Dendritic cell treated with granulocyte-macrophage colony-stimulating factor and Interleukin-4, amounts not matched to agents 40 ng/mL and 50 ng/mL, for 4 days (primary cell): ENCODE results near the gene HRNR.

ENCODE experiments used
- H3K27ac Mint-ChIP-seq: one replicate; pipeline ENCODE4 v1.8.0; 2022; ENCODE audit warnings: mild to moderate bottlenecking, mixed read lengths
- H3K27me3 Mint-ChIP-seq: one replicate; pipeline ENCODE4 v1.8.0; 2022; ENCODE audit warnings: mild to moderate bottlenecking, mixed read lengths
- H3K36me3 Mint-ChIP-seq: one replicate; pipeline ENCODE4 v1.8.0; 2022; ENCODE audit warnings: low read depth, mixed read lengths
- H3K4me1 Mint-ChIP-seq: one replicate; pipeline ENCODE4 v1.8.0; 2022; ENCODE audit warnings: low read depth, mixed read lengths
- H3K4me3 Mint-ChIP-seq: one replicate; pipeline ENCODE4 v1.8.0; 2022; ENCODE audit warnings: mild to moderate bottlenecking, moderate library complexity, mixed read lengths
- H3K9me3 Mint-ChIP-seq: one replicate; pipeline ENCODE4 v1.8.0; 2022; ENCODE audit warnings: mixed read lengths
- intact Hi-C: fragments of 100-400 bp; cut with micrococcal nuclease; formaldehyde crosslinking; loops from one replicate; pipeline ENCODE4 v1.15.0; 2022

HRNR gene

DNA sequence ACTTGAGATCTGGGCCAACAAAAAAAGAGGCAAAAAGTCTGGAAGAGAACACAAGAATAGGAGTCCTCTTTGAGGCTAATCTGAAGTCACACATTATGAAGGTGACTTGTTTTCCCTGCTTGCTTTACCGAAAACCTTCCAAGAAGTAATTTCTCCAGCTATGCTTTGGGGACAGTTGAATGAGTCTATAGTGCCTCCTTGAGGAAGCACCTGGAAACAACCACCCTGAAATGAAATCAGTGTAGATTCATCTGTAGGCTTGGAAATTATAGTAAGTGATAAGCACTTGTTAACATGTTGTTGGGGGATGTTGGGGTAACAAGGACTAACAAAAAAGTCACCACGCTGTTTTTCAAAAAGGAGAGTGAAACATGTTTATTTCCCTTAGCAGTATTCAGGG, 41.6 kb downstream of the HRNR start:
- H3K9me3 Mint-ChIP-seq = no peaks in the 10 kb centered on the region
- no peaks in the 10 kb centered on the region for H3K4me1 Mint-ChIP-seq
- H3K36me3 Mint-ChIP-seq = no peaks in the 10 kb centered on the region
- peaks cover 7% of the 10 kb centered on the region for H3K27me3 Mint-ChIP-seq
- no peak overlapping the region for H3K4me3 Mint-ChIP-seq
- intact Hi-C loops = loop anchor here (1.0 kb wide), 1 partner anchor 40 kb away; no protein-coding TSS in a partner anchor
- no peak overlapping the region for H3K27ac Mint-ChIP-seq

GRCh38 chr1:152179566-152179965, 44.4 kb downstream of the HRNR start:
- intact Hi-C loops = no loop called here
- no peaks in the 10 kb centered on the region for H3K36me3 Mint-ChIP-seq
- peaks cover 4% of the 10 kb centered on the region for H3K27me3 Mint-ChIP-seq
- H3K27ac Mint-ChIP-seq = no peak overlapping the region
- H3K9me3 Mint-ChIP-seq = no peaks in the 10 kb centered on the region
- H3K4me1 Mint-ChIP-seq = no peaks in the 10 kb centered on the region
- H3K4me3 Mint-ChIP-seq = no peak overlapping the region

- Mint-ChIP-seq H3K4me3 (no peak overlapping the region), H3K4me1 (peaks cover 87% of the 10 kb centered on the region), H3K27me3 (no peaks in the 10 kb centered on the region)
Observed at GRCh38 chr1:152170287-152170905, 53.6 kb downstream of the HRNR start.

GRCh38 chr1:152169366-152170025, 54.5 kb downstream of the HRNR start:
- peaks cover 96% of the 10 kb centered on the region for H3K4me1 Mint-ChIP-seq
- no peaks in the 10 kb centered on the region for H3K36me3 Mint-ChIP-seq
- no peaks in the 10 kb centered on the region for H3K27me3 Mint-ChIP-seq
- H3K27ac Mint-ChIP-seq = peak overlapping the region; percentile 47
- H3K9me3 Mint-ChIP-seq = no peaks in the 10 kb centered on the region
- no peak overlapping the region for H3K4me3 Mint-ChIP-seq
- intact Hi-C loops = no loop called here

More at GRCh38 chr1:152170287-152170905, 53.6 kb downstream of the HRNR start:
- intact Hi-C loops = no loop called here
- no peaks in the 10 kb centered on the region for H3K36me3 Mint-ChIP-seq
- no peaks in the 10 kb centered on the region for H3K9me3 Mint-ChIP-seq
- H3K27ac Mint-ChIP-seq = peak overlapping the region; percentile 47

- no peaks in the 10 kb centered on the region for H3K36me3 Mint-ChIP-seq
- peaks cover 99% of the 10 kb centered on the region for H3K4me1 Mint-ChIP-seq
- intact Hi-C loops = no loop called here
- H3K27ac Mint-ChIP-seq = no peak overlapping the region
- H3K4me3 Mint-ChIP-seq = no peak overlapping the region
- no peaks in the 10 kb centered on the region for H3K9me3 Mint-ChIP-seq
- no peaks in the 10 kb centered on the region for H3K27me3 Mint-ChIP-seq
Observed at GRCh38 chr1:152168535-152168868, 55.5 kb downstream of the HRNR start.

- no peak overlapping the region for H3K4me3 Mint-ChIP-seq
- intact Hi-C loops = no loop called here
- no peaks in the 10 kb centered on the region for H3K9me3 Mint-ChIP-seq
- peaks cover 98% of the 10 kb centered on the region for H3K4me1 Mint-ChIP-seq
- H3K27ac Mint-ChIP-seq = peak overlapping the region; percentile 23
- no peaks in the 10 kb centered on the region for H3K36me3 Mint-ChIP-seq
- H3K27me3 Mint-ChIP-seq = no peaks in the 10 kb centered on the region
Observed at GRCh38 chr1:152167835-152168534, 56.0 kb downstream of the HRNR start.

- no peaks in the 10 kb centered on the region for H3K9me3 Mint-ChIP-seq
- intact Hi-C loops = no loop called here
- no peak overlapping the region for H3K4me3 Mint-ChIP-seq
- H3K36me3 Mint-ChIP-seq = no peaks in the 10 kb centered on the region
- peaks cover 96% of the 10 kb centered on the region for H3K4me1 Mint-ChIP-seq
- no peaks in the 10 kb centered on the region for H3K27me3 Mint-ChIP-seq
- peak overlapping the region; percentile 86 for H3K27ac Mint-ChIP-seq
Observed at GRCh38 chr1:152166966-152167365, 57.0 kb downstream of the HRNR start.

DNA sequence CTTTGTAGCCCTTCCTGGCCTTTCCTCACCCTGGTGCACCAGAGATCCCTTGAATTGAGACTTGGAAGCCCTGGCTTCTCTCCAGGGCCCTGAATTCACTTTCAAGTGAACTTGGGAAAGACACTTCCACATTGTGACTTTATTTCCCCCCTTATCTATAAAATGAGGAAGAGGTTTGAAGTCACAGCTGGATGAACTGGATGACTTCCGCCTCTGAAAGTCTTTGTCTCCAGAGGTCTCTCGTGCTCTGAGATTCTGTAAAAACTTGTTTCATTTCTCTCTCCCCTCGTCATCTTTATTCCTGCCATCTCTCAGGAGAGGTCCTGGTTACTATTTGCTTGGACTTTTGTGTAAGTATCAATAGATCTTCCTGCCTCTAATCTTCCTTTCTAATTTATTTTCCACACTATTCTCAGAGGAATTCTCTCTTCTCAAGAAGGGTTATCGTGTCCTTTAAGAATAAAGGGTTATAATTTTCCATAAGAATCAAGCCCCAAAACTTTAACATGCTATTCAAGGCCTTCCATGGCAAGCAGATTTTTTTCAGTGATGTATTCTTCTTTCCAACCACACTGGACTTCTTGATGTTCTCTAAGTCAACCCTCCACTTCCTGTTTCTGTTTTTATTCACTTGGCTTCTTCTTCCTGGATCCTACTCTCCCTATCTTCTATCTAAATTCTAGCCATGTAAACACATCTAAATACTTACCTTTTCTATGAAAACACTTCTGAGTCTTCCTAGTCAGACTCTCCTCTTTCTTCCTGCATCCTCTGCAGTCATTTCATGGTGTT, 58.5 kb downstream of the HRNR start:
- no peaks in the 10 kb centered on the region for H3K36me3 Mint-ChIP-seq
- H3K4me3 Mint-ChIP-seq = peak overlapping the region; percentile 18
- intact Hi-C loops = no loop called here
- no peaks in the 10 kb centered on the region for H3K9me3 Mint-ChIP-seq
- H3K27me3 Mint-ChIP-seq = no peaks in the 10 kb centered on the region
- peaks cover 92% of the 10 kb centered on the region for H3K4me1 Mint-ChIP-seq
- H3K27ac Mint-ChIP-seq = peak overlapping the region; percentile 86

DNA sequence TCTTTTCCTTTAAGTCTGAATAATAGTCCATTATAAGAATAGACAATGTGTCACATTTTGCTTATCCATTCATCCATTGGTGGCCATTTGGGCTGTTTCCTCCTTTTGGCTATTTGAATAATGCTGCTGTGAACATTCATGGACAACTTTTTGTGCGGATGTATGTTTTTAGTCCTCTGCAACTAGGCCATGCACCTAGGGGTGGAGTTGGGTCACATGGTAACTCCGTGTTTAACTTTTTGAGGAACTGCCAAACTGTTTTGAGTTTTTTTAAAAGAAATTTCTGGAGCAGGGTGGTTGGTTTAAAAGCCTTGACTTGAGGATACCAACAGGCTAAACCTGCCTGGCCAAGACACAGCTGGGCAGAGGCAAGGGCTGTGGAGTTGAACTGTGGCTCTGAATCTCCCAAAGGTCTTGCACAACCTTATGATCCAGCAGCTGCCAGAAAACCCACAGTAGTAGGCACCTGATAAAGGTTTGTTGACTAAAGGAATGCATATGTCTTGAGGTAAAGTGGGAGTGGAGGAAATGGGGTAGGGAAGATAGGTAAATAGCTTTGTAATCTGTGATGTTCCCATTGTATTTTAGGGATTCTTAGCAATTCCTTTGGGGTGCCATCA, 59.4 kb downstream of the HRNR start:
- Mint-ChIP-seq H3K27ac (peak overlapping the region; percentile 86), H3K27me3 (no peaks in the 10 kb centered on the region), H3K36me3 (no peaks in the 10 kb centered on the region), H3K9me3 (no peaks in the 10 kb centered on the region), H3K4me1 (peaks cover 92% of the 10 kb centered on the region), H3K4me3 (no peak overlapping the region)
- intact Hi-C loops = no loop called here

DNA sequence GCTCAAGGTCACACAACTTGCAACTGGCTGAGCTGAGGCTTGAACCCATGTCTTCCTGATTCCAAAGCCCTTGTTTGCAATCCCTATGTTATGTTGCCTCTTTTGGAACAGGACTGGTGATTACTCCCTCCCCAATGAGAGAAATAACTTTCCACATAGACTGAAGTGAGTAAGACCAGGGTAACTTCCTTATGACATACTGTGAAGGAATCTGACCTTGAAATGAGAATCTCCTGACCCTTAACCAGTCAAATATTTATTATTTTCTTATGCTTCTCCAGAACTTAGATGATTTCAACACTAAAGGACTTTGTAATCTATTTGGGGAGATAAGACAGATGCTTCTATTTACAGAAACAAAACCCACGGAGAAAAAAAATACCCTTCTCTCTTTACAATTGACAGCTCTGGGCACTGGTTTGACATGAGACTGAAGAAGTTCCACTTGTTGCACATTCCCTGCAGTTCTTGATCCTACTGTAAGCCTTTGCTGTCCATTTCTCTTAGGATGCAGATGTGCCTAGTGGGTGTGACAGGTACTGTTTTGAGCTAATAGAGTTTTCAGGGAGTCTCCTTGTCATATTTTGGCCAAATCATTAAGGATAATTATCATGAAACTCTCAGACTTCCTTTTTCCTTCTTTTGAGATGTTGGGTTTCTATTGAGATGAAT, 61.1 kb downstream of the HRNR start:
- no peaks in the 10 kb centered on the region for H3K9me3 Mint-ChIP-seq
- intact Hi-C loops = no loop called here
- no peaks in the 10 kb centered on the region for H3K27me3 Mint-ChIP-seq
- peak overlapping the region; percentile 86 for H3K27ac Mint-ChIP-seq
- H3K4me3 Mint-ChIP-seq = no peak overlapping the region
- peaks cover 86% of the 10 kb centered on the region for H3K4me1 Mint-ChIP-seq
- H3K36me3 Mint-ChIP-seq = no peaks in the 10 kb centered on the region
